SK-N-SH (cell line): Measurements from ENCODE around the gene RRP8. TPM values are rescaled to one million over a fixed set of nuclear protein-coding genes. Genes with fewer than 3 reads are reported as not detected.

Experiments
- CTCF ChIA-PET: fragments of 300-600, 350-600 bp; formaldehyde crosslinking; extraction: SDS; loops from one replicate; lab custom pipeline; 2021; lab: Yijun Ruan, JAX
- POLR2A ChIA-PET: fragments of 350-600 bp; sonication (Branson Sonifier 250); formaldehyde crosslinking; extraction: SDS; loops from one replicate; lab custom pipeline; 2020; ENCODE audit warnings: antibody characterized with exemption, inconsistent platforms; lab: Yijun Ruan, JAX
- DNase-seq: peaks from one replicate; pipeline ENCODE4 v3.0.0; 2012
- H2AFZ ChIP-seq: fragments of 200-600 bp; sonication (generic); 2 replicates; pipeline ENCODE4 v1.8.1; 2016; ENCODE audit warnings: antibody characterized with exemption, mild to moderate bottlenecking, low read depth
- H3F3A ChIP-seq: fragments of 200-600 bp; sonication (generic); replicated peaks from 2 replicates; pipeline ENCODE3; 2016; ENCODE audit warnings: antibody characterized with exemption, mild to moderate bottlenecking; ENCODE audit not compliant: insufficient read depth
- H3K27ac ChIP-seq, 2 experiments: fragments of 200-500 bp in 1 of 2; fragments of 200-600 bp in 1 of 2; sonication (Bioruptor generic) in 1 of 2; sonication (generic), shearing (Covaris generic) in 1 of 2; 2 replicates each; pipeline versions ENCODE4 v1.5.1 to v1.6.1; 2014 to 2016; ENCODE audit warnings: low read depth in 2 of 2, inconsistent platforms in 1 of 2, low read length in 1 of 2, mild to moderate bottlenecking in 1 of 2, mixed read lengths in 1 of 2
- H3K27me3 ChIP-seq: fragments of 200-600 bp; sonication (generic), shearing (Covaris generic); 2 replicates; pipeline ENCODE4 v1.6.1; 2016; ENCODE audit warnings: mixed run types; ENCODE audit not compliant: insufficient read depth
- H3K36me3 ChIP-seq, 2 experiments: fragments of 200-500 bp in 1 of 2; fragments of 200-600 bp in 1 of 2; sonication (Bioruptor generic) in 1 of 2; sonication (generic) in 1 of 2; replicated peaks in 1 of 2; 2 replicates each; pipeline versions ENCODE3 to v1.5.1; 2014 to 2016; ENCODE audit warnings: low read length in 1 of 2, mild to moderate bottlenecking in 1 of 2; ENCODE audit not compliant: insufficient read depth in 2 of 2, control insufficient read depth in 1 of 2
- H3K4me1 ChIP-seq, 2 experiments: fragments of 200-500 bp in 1 of 2; fragments of 200-600 bp in 1 of 2; sonication (Bioruptor generic) in 1 of 2; sonication (generic), shearing (Covaris generic) in 1 of 2; 2 replicates each; pipeline versions ENCODE4 v1.5.1 to v1.6.1; 2014 to 2016; ENCODE audit warnings: low read depth in 1 of 2, low read length in 1 of 2, mixed run types in 1 of 2; ENCODE audit not compliant: insufficient read depth in 2 of 2, control insufficient read depth in 1 of 2
- H3K4me2 ChIP-seq: fragments of 200-600 bp; sonication (generic), shearing (Covaris generic); 2 replicates; pipeline ENCODE4 v1.6.1; 2017; ENCODE audit warnings: mixed run types
- H3K4me3 ChIP-seq, 2 experiments: fragments of 200-500 bp in 1 of 2; fragments of 200-600 bp in 1 of 2; sonication (Bioruptor generic) in 1 of 2; sonication (generic), shearing (Covaris generic) in 1 of 2; 2 replicates each; pipeline versions ENCODE4 v1.5.1 to v1.8.1; 2014 to 2016; ENCODE audit warnings: low read depth in 2 of 2, inconsistent platforms in 1 of 2, low read length in 1 of 2, mild to moderate bottlenecking in 1 of 2, mixed read lengths in 1 of 2, moderate library complexity in 1 of 2
- H3K79me2 ChIP-seq: fragments of 200-600 bp; sonication (generic); 2 replicates; pipeline ENCODE4 v1.8.1; 2017; ENCODE audit warnings: mild to moderate bottlenecking; ENCODE audit not compliant: insufficient read depth
- H3K9ac ChIP-seq: fragments of 200-600 bp; sonication (generic); 2 replicates; pipeline ENCODE4 v1.6.1; 2017; ENCODE audit warnings: mixed run types
- H3K9me2 ChIP-seq: fragments of 200-600 bp; sonication (generic); 2 replicates; pipeline ENCODE4 v1.6.1; 2017; ENCODE audit warnings: mixed run types
- H3K9me3 ChIP-seq: fragments of 200-600 bp; sonication (generic); 2 replicates; pipeline ENCODE4 v1.6.1; 2017; ENCODE audit warnings: mixed run types, mild to moderate bottlenecking, moderate library complexity
- H4K20me1 ChIP-seq: fragments of 200-600 bp; sonication (generic); 2 replicates; pipeline ENCODE4 v1.6.1; 2017; ENCODE audit warnings: mild to moderate bottlenecking, mixed run types; ENCODE audit not compliant: insufficient read depth
- EP300 ChIP-seq, 2 experiments: IDR thresholded peaks; 2 replicates each; pipeline versions ENCODE4 v1.4.0 to v1.6.1; 2012; ENCODE audit warnings: borderline replicate concordance in 1 of 2, low read depth in 1 of 2, low read length in 1 of 2
- FOSL2 ChIP-seq: IDR thresholded peaks from 2 replicates; pipeline ENCODE4 v1.4.0; 2012; ENCODE audit warnings: low read depth, mild to moderate bottlenecking, moderate library complexity, borderline replicate concordance
- FOXM1 ChIP-seq: IDR thresholded peaks from 2 replicates; pipeline ENCODE4 v1.4.0; 2012; ENCODE audit warnings: low read depth, mild to moderate bottlenecking
- GABPA ChIP-seq: IDR thresholded peaks from 2 replicates; pipeline ENCODE4 v1.4.0; 2012; ENCODE audit warnings: low read depth, mild to moderate bottlenecking
- MAX ChIP-seq: IDR thresholded peaks from 2 replicates; pipeline ENCODE4 v1.4.0; 2012; ENCODE audit warnings: low read depth
- RAD21 ChIP-seq: IDR thresholded peaks from 2 replicates; pipeline ENCODE4 v1.6.1; 2012; ENCODE audit warnings: mild to moderate bottlenecking, low read length
- RCOR1 ChIP-seq: fragments of 150-350 bp; IDR thresholded peaks from 2 replicates; pipeline ENCODE4 v1.6.1; 2017; ENCODE audit warnings: antibody characterized with exemption, low read length
- RFX5 ChIP-seq: IDR thresholded peaks from 2 replicates; pipeline ENCODE4 v1.6.1; 2012; ENCODE audit warnings: mild to moderate bottlenecking, improper control_type of control experiment, low read length
- RXRA ChIP-seq: IDR thresholded peaks from 2 replicates; pipeline ENCODE4 v1.4.0; 2012; ENCODE audit warnings: low read depth, mild to moderate bottlenecking, borderline replicate concordance
- SMC3 ChIP-seq: IDR thresholded peaks from 2 replicates; pipeline ENCODE4 v1.6.1; 2012; ENCODE audit warnings: low read depth, low read length, improper control_type of control experiment
- TAF1 ChIP-seq: IDR thresholded peaks from 2 replicates; pipeline ENCODE4 v1.6.1; 2012; ENCODE audit warnings: low read depth, mild to moderate bottlenecking, low read length, moderate library complexity, borderline replicate concordance
- TEAD4 ChIP-seq: IDR thresholded peaks from 2 replicates; pipeline ENCODE4 v1.4.0; 2012; ENCODE audit warnings: mild to moderate bottlenecking, borderline replicate concordance; ENCODE audit not compliant: insufficient read depth
- USF2 ChIP-seq: fragments of 150-350 bp; IDR thresholded peaks from 2 replicates; pipeline ENCODE4 v1.6.1; 2017; ENCODE audit warnings: antibody characterized with exemption, low read length, low read depth, borderline replicate concordance
- YY1 ChIP-seq: IDR thresholded peaks from 2 replicates; pipeline ENCODE4 v1.4.0; 2012; ENCODE audit warnings: low read depth, mild to moderate bottlenecking
- WGBS: methylation state at CpG from one replicate; pipeline ENCODE4 v1.1.6; 2017; ENCODE audit warnings: low lambda C conversion rate; 5-methylcytosine and 5-hydroxymethylcytosine counted together
- polyA plus RNA-seq, 3 experiments: library from polyadenylated mRNA; depleted of rRNA; stranded (reverse); fragments of >200 nt; gene quantifications; 2 replicates each; pipeline ENCODE4 v1.2.3, GENCODE V29; 2012

The RRP8 gene
- polyA plus RNA-seq, 1 of the 3 experiments (the other 2 are of a cell fraction) = 7.8 TPM

DNA sequence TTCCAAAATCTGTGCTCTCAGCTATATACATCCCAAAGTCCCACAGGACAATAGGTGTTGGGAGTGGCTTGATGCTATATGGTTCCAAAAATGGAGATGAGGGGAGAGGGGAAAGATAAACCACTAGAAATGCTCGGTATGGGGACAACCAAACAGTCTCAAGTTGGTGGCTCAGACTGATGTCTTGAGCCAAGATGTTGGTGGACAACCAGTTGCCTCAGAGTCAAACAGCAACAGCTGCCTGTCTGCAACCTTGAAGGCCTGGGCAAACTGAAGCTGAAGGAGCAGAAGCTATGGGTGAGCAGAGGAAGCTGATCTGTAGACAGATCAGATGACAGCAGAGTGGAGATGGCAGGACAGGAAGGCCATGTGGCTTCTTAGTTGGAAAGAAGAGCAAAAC, 4.0 kb downstream of the RRP8 start:
- peaks cover 4% of the 10 kb centered on the region for H3F3A ChIP-seq
- H3K9me3 ChIP-seq = no peaks in the 10 kb centered on the region
- H3K36me3 ChIP-seq = peaks cover 17 to 62% of the 10 kb centered on the region in 2 experiments
- H3K9ac ChIP-seq = no peak overlapping the region
- no peak overlapping the region for H3K4me2 ChIP-seq
- no peak overlapping the region for H2AFZ ChIP-seq
- H3K27me3 ChIP-seq = no peaks in the 10 kb centered on the region
- POLR2A ChIA-PET = no interaction called here
- no peak overlapping the region for H3K27ac ChIP-seq
- DNase-seq = no peak
- no peaks in the 10 kb centered on the region for H3K9me2 ChIP-seq
- H4K20me1 ChIP-seq = no peaks in the 10 kb centered on the region
- CTCF ChIA-PET = interaction anchor here (1.2 to 1.7 kb wide), 4 partner anchors 13 to 220 kb away, joined by 3 to 7 read pairs (median 6); partner anchors contain the start of gene MRPL17
- H3K79me2 ChIP-seq = peaks cover 64% of the 10 kb centered on the region
- H3K4me3 ChIP-seq = no peak overlapping the region
- 93% methylated on average over 1 of the region's 1 CpG for WGBS
- TF ChIP-seq MAX = no peak
- no peak for TF ChIP-seq RFX5
- no peak for TF ChIP-seq RAD21
- no peak for TF ChIP-seq FOSL2
- TF ChIP-seq EP300 (IDR thresholded peaks at IDR 0.05; ENCODE audit: borderline replicate concordance in 1 of 2, low read depth in 1 of 2, low read length in 1 of 2) = no peak
- TF ChIP-seq TAF1 = no peak
- no peak for TF ChIP-seq GABPA
- no peak for TF ChIP-seq YY1
- TF ChIP-seq FOXM1 = no peak
- no peak for TF ChIP-seq RXRA
- no peak for TF ChIP-seq TEAD4
- H3K4me1 ChIP-seq = peaks cover 0 to 13% of the 10 kb centered on the region in 2 experiments; a peak in 2 of 4 replicates

DNA sequence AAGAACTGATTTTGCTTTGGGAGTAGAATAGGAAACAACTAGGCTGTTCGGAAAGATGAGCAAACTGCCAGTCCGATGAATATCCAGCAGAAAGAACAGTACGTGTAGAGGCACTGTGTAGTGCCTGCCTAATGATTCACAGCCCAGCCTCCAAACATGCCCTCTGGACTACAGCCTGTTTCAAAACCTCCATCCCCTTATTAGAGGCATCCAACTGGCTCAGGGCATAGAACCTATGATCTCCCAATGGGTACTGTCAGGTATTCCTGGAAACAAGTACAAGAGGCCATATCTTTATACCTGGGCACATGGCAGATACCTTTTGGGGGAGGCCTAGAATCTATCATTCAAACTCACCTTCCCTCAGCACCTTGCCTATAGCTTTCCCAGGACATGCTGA, 4.9 kb downstream of the RRP8 start:
- no peaks in the 10 kb centered on the region for H3F3A ChIP-seq
- H3K4me2 ChIP-seq = no peak overlapping the region
- POLR2A ChIA-PET = no interaction called here
- TF ChIP-seq YY1 (no peak), USF2 (no peak), SMC3 (no peak), RCOR1 (no peak), TAF1 (no peak), MAX (no peak)
- no peak overlapping the region for H3K9ac ChIP-seq
- DNase-seq = no peak
- no peaks in the 10 kb centered on the region for H3K9me3 ChIP-seq
- H4K20me1 ChIP-seq = no peaks in the 10 kb centered on the region
- WGBS = 96% methylated on average over 3 of the region's 3 CpGs
- CTCF ChIA-PET = no interaction called here
- H3K27me3 ChIP-seq = no peaks in the 10 kb centered on the region
- no peak overlapping the region for H2AFZ ChIP-seq
- H3K79me2 ChIP-seq = peaks cover 55% of the 10 kb centered on the region
- H3K4me3 ChIP-seq = no peak overlapping the region
- H3K36me3 ChIP-seq = peaks cover 17 to 69% of the 10 kb centered on the region in 2 experiments
- H3K4me1 ChIP-seq = peaks cover 0 to 13% of the 10 kb centered on the region in 2 experiments; a peak in 2 of 4 replicates
- H3K27ac ChIP-seq = no peak overlapping the region
- no peaks in the 10 kb centered on the region for H3K9me2 ChIP-seq
